Measurements from ENCODE around the gene ZNF385A.

- TF ChIP-seq CTCF (IDR thresholded peaks at IDR 0.05) (no peak), POLR2A (IDR thresholded peaks at IDR 0.05) (no peak)
These were observed 33.8 kb downstream of the ZNF385A start for GRCh38 chr12:54350743-54351142.

Measured in tibial nerve (tissue), 3 donors.